HG03139 (cell line): ENCODE measurements around the gene PPP2R2D.

Source experiments
- ATAC-seq: cut with Tn5 transposase; IDR thresholded peaks from one replicate; pipeline ENCODE4 v1.9.1; 2021; ENCODE audit not compliant: unreplicated experiment

PPP2R2D gene

DNA sequence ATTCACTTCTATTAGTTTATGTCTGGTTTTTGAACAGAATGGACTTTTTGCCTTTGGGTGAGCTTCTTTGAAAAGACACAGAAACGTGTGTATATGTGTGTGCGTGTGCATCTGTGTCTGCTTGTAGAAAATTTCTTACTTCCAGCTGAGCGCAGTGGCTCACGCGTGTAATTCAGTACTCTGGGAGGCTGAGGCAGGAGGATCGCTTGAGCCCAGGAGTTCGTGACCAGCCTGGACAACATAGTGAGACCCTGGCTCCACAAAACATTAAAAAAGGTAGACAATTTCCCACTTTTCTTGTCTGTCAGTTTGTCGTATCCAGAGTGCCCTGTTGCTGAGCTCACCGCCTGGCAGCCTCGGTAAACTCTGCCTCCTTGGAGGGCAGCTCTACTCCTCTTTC, 25.4 kb downstream of the PPP2R2D start:
- no peak for ATAC-seq

GRCh38 chr10:131926743-131927595, 26.2 kb downstream of the PPP2R2D start:
- no peak for ATAC-seq

GRCh38 chr10:131928248-131929095, 27.7 kb downstream of the PPP2R2D start:
- peak; percentile 66 for ATAC-seq

DNA sequence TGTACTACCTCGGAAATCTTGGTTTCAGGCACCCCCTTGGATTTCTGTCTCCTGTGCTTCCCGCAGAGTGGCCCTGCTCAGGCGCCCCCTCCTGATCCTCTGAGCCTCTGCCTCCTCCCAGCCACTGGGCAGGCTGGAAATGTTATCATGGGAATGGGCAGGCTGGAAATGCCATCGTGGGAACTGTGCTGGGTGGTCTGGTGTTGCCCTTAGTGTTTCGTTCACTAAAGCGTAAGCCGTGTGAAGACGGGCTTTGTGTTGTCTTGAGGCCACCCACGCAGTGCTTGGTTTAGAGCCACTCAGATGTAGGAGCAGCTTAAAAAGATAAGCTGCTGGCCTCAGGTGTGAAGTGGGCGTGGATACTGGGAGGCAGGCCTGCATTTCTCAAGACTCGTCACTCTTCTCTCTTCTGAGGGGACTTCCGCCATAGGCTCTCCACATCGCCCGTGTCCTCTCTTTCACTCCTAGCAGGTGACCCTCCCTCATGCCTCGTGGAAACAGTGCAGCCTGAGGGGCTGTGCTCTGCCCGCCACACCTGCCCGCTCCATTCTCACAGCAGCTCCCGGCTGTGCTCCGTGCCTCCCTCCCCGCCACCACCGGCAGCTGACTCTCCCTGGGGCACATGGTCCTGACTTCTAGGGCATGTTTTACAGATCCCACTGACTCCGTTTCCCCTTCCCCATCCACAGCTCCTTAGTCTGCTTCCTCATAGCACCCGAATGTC, 28.5 kb downstream of the PPP2R2D start:
- no peak for ATAC-seq

GRCh38 chr10:131930150-131930549, 29.3 kb downstream of the PPP2R2D start:
- no peak for ATAC-seq

GRCh38 chr10:131930586-131931330, 29.9 kb downstream of the PPP2R2D start:
- no peak for ATAC-seq

- ATAC-seq, result no peak
These were observed 31.2 kb downstream of the PPP2R2D start for GRCh38 chr10:131931981-131932380.

DNA sequence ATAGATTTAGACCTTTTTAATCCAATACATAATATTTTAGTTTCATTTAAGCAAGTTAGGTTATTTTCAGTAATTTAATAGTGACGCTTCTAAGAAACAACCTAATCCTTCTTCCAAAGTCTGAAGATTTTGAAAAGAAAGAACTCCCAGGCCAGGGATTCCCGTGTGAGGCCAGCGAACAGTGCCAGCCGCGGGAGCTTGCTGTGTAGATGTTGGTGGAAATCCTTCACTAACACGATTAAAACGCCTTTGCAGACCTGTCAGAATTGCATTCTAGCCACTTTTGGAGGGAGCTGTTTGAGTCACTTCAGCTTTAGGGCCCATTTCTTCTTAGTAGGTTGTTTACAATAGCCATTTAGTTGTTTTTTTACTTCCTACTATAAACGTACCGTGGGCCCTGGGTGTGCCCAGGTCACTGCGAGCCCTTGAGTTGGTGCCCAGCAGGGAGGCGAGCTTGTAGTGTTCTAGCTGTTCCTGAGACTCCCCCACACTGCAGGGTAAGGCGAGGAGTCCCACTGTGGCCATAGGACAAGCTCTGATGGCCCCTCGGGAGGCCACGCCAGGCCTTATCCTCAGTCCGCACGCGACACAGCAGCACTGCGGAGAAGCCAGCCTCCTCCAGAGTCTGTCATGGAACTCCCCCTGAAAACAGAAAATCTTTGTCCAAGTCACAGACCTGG, 32.3 kb downstream of the PPP2R2D start:
- no peak for ATAC-seq

DNA sequence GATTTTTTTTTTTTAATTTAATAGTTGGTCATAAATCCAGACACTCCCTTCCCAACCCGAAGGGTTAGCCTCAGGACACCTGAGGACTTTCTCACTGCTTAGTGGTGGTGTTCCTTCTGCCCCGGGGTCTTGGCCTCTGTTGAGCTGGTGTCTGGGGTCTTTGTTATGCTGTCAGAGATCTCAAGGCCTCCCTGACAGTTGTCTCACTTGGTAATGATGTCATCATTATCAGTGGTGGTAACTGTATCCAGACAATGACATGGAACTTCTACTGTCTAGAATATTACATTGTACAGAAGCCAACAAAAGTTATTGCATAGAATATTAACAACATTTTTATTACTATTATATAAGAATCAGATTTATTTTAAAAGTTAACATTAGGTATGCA, 32.9 kb downstream of the PPP2R2D start:
- ATAC-seq, result no peak

GRCh38 chr10:131934769-131935168, 34.0 kb downstream of the PPP2R2D start:
- no peak for ATAC-seq

DNA sequence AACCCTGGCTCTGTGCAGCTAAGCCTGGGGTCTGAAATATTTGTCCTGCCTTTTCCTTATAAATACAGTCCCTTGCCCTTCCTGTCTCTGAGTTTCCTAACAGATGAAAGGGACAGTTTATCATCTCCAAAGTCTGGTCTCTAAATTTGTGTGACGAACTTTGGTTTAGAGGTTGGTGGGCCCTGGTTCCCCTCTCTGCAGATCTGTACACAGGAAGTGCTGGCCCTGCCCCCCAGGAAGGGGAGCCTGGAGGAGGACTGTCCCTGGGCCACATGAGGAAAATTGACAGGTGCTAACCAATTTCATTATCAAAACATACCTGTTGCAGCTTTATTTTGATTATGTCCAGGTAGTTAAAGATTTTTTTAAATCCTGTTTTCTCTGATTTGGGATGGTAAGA, 34.5 kb downstream of the PPP2R2D start:
- ATAC-seq, result no peak

- ATAC-seq, result no peak
These were observed 35.5 kb downstream of the PPP2R2D start for GRCh38 chr10:131936294-131936693.

- ATAC-seq, result no peak
These were observed 35.9 kb downstream of the PPP2R2D start for GRCh38 chr10:131936736-131937135.

GRCh38 chr10:131937836-131938235, 37.0 kb downstream of the PPP2R2D start:
- ATAC-seq, result no peak

DNA sequence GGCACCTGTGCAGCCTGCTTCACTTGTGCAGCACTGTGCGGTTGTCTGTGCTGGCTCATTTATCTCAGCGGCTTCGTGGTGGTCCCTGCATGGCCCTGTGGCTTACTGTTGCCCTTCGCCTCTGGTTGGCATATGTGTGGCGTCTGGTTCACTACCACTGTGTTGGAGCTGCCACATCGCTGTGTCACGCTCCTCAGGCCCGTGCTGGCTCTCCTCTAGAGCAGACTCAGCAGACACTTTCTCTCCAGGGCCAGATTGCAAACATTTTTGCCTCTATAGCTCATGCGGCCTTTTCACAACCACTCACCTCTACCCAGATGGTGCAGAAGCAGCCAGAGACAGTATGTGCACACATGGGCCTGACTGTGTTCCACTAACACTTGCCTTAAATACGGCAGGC, 37.9 kb downstream of the PPP2R2D start:
- ATAC-seq, result no peak

DNA sequence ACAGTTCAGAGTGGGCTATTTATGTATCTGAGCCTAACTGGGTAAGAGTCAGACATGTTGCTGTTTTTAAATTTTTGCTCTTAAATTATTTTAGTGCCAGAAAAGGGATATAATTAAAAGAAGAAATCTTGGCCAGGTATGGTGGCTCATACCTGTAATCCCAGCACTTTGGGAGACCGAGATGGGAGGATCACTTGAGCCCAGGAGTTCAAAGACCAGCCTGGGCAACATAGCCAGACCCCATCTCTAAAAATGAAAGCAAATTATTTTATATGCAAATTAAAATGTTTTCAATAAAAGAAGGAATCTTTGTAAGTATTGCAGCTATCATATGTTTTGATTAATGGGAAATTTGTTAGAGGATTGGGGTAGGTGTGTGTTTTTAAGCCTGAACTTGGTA, 41.6 kb downstream of the PPP2R2D start:
- no peak for ATAC-seq

DNA sequence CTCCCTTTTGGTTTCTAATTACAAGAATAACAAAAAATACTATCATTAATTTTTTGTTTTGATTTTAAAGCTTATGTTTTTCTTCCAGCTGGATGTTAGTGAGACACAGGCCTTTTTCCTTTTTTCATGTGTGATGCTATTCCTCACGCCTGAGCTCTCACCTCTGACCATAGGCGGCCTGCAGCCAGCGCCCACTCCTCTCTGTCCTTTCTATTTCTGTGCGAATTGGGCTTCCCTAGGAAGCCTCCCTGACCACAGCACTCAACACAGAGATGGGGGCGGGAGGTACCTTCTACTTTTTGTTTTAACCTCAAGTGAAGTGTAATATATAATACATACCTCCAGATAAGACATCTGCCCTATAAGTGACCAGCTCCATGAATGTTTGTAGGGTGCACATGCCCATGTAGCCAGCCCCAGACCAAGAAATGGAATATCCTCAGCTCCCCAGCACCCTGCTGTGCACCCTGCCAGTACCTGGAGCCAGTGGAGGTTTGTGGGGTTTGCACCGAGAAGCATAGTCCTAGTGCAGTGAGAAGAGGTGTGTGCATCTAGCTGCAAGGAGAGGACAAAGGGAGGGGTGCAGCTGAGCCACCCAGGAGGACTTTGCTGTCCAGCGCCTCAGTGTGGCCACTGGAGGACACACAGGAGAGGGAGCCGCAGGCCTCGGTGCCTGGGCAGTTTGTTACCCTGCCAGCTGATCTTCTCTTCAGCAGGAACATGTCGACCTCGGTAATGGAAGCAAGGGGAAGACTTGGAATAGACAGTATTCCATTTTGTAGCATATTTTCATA, 42.4 kb downstream of the PPP2R2D start:
- ATAC-seq, result no peak

- no peak for ATAC-seq
These were observed 43.6 kb downstream of the PPP2R2D start for GRCh38 chr10:131944412-131944811.

- ATAC-seq, result no peak
These were observed 44.3 kb downstream of the PPP2R2D start for GRCh38 chr10:131944976-131945695.
